Psoas muscle (tissue), 8 donors: ENCODE data around the gene OMG. TPM values are rescaled to one million over a fixed set of nuclear protein-coding genes. Genes with fewer than 3 reads are reported as not detected.
"Not testable (repeated sequence)": the region's sequence is repeated elsewhere in the genome, so short reads cannot be mapped to it uniquely, and the experiment has no call there.

Source experiments
- ATAC-seq, 4 donors: fragments of 200-7000 bp; cut with Tn5 transposase; one replicate each; pipeline ENCODE4 v1.9.1; 2020; ENCODE audit warnings: moderate library complexity in 3 of 4, mild to moderate bottlenecking in 2 of 4
- DNase-seq, 2 donors: peaks; one replicate each; pipeline ENCODE4 v3.0.0-alpha.2; 2020
- H3K27ac ChIP-seq: fragments of 200-600 bp; one replicate; pipeline ENCODE4 v1.8.0; 2022
- H3K27me3 ChIP-seq, 3 donors: fragments of 200-600 bp in 1 of 3; one replicate each; pipeline versions ENCODE4 v1.6.1 to v1.8.0; 2013 to 2022; ENCODE audit warnings: low read length in 2 of 3, mild to moderate bottlenecking in 2 of 3, moderate library complexity in 1 of 3; ENCODE audit not compliant: insufficient read depth in 3 of 3
- H3K36me3 ChIP-seq, 2 donors: fragments of 200-600 bp in 1 of 2; one replicate each; pipeline versions ENCODE4 v1.6.1 to v1.8.0; 2013 to 2022; ENCODE audit warnings: low read depth in 1 of 2, mild to moderate bottlenecking in 1 of 2, moderate library complexity in 1 of 2; ENCODE audit not compliant: insufficient read depth in 1 of 2
- H3K4me1 ChIP-seq: fragments of 200-600 bp; one replicate; pipeline ENCODE4 v1.8.0; 2022
- H3K4me3 ChIP-seq: fragments of 200-600 bp; one replicate; pipeline ENCODE4 v1.8.0; 2022; ENCODE audit warnings: mild to moderate bottlenecking
- H3K9me3 ChIP-seq: fragments of 200-600 bp; one replicate; pipeline ENCODE4 v1.8.0; 2022
- WGBS, 3 donors: extraction: QIAGEN DNeasy Blood & Tissue Kit; methylation state at CpG; one replicate each; pipeline versions ENCODE4 v1.1.6 to v1.1.7; 2013; 5-methylcytosine and 5-hydroxymethylcytosine counted together
- intact Hi-C, 2 donors: fragments of 100-400 bp; cut with DNase I; formaldehyde crosslinking; loops; one replicate each; pipeline versions ENCODE4 v1.11.0 to v1.14.2; 2022
- polyA plus RNA-seq, 3 donors: library from polyadenylated mRNA; stranded (reverse); fragments of 200-250 nt; gene quantifications; one replicate each; pipeline ENCODE4 v1.2.3, GENCODE V29; 2013
- total RNA-seq, 4 donors: library from RNA; stranded (reverse); fragmentation: NEBNext Ultra II Directional in 2 of 4; extraction: Animal tissue kit (Norgen Biotek cat#: 25700) in 2 of 4; gene quantifications; one replicate each; pipeline versions ENCODE4 v1.2.1 to v1.2.4, GENCODE V29; 2021 to 2023
- TF ChIP-seq, protein P1 (sequence below): fragments of 200-600 bp; IDR thresholded peaks from one replicate; pipeline ENCODE4 v1.8.0; 2022; ENCODE audit warnings: antibody characterized with exemption
- donor health status: healthy with polysubstance abuse.
- donor health status: DM: no; HTN: no; CAD: no; lungs with moderate emphysema.
- donor health status: Bipolar disorder and iron deficiency.
- donor health status: healthy.
- donor health status: DM: yes; HTN: yes; CAD: no.
- donor health status: DM: no; HTN: no; CAD: no.
- donor health status: DM: no; HTN: no; CAD: no.
- donor health status: DM: yes; HTN: yes; CAD: no.

OMG gene
- total and polyA plus RNA-seq, 7 donors: 0.03 to 0.10 TPM; not detected in 5

DNA sequence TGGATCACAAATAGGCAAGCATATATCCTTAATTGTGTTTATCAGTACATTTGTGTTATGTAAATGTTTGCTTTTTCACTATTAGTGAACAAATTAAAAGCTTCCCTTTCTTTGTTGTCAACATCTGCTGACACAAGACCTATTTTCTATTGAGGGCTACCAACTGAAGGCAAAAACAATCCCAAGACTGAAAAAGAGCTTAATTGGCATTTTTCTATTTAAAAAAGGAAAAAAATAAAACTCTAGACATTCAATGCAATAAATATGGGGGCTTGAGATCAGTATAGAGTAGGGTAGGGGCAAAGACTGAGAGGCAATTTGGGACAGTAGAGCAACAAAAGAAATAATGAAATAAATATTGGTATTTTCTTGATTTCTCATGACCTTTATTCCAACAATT is 24.2 kb downstream of the OMG start:
- Histone ChIP-seq H3K4me1 (peaks cover 10% of the 10 kb centered on the region), H3K36me3 (peaks cover 5 to 36% of the 10 kb centered on the region in 2 donors), H3K4me3 (no peak overlapping the region), H3K27ac (no peak overlapping the region), H3K27me3 (no peaks in the 10 kb centered on the region), H3K9me3 (no peaks in the 10 kb centered on the region)
- ATAC-seq: no peak
- DNase-seq: no peak
- TF ChIP-seq, protein P1, sequence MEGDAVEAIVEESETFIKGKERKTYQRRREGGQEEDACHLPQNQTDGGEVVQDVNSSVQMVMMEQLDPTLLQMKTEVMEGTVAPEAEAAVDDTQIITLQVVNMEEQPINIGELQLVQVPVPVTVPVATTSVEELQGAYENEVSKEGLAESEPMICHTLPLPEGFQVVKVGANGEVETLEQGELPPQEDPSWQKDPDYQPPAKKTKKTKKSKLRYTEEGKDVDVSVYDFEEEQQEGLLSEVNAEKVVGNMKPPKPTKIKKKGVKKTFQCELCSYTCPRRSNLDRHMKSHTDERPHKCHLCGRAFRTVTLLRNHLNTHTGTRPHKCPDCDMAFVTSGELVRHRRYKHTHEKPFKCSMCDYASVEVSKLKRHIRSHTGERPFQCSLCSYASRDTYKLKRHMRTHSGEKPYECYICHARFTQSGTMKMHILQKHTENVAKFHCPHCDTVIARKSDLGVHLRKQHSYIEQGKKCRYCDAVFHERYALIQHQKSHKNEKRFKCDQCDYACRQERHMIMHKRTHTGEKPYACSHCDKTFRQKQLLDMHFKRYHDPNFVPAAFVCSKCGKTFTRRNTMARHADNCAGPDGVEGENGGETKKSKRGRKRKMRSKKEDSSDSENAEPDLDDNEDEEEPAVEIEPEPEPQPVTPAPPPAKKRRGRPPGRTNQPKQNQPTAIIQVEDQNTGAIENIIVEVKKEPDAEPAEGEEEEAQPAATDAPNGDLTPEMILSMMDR: no peak
- intact Hi-C loops: no loop called here

DNA sequence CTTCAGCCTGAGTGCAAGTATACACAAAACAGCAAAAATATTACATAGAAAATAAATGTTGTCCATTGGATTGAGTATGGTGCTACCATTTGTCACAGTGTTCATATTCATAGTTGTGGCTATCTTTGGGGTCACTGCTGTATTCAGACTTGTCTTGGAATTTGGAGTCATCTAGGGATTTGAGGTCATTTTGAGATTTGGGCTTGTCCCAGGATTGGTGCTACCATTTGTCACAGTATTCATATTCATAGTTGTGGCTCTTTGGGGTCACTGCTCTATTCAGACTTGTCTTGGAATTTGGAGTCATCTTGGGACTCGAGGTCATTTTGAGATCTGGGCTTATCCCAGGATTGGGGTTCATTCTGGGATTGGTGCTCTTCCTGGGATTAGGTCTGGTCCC is 24.8 kb downstream of the OMG start:
- no peak overlapping the region for H3K4me3 ChIP-seq
- no peaks in the 10 kb centered on the region for H3K27me3 ChIP-seq
- H3K27ac ChIP-seq: no peak overlapping the region
- DNase-seq (no peak), ATAC-seq (no peak)
- peaks cover 10% of the 10 kb centered on the region for H3K4me1 ChIP-seq
- TF ChIP-seq, protein P1: no peak
- 100% methylated on average over 1 of the region's 1 CpG for whole genome bisulfite sequencing, 3 donors
- peaks cover 3 to 33% of the 10 kb centered on the region in 2 donors for H3K36me3 ChIP-seq
- H3K9me3 ChIP-seq: no peaks in the 10 kb centered on the region
- intact Hi-C loops: no loop called here

DNA sequence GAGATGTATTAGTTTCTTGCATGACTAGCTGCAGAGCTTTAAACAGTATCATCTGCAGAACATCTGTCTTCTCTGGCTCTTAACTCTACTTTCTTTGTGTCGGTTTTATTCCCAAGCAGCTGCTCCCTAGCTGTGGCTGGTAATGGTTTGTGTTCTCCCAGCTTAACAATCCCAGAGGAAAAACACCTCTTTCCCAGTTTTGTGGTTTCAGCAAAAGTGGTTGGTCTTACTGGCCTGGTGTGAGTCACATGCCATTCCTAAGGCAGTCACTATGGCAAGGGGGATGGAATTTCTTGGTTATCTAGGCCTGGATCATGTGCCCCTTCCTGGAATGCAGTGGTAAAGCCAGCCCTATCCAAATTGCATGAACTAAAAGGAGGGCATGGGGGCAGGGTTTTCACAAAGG is 27.5 kb downstream of the OMG start:
- 28 to 38% (median 33%) methylated on average over 1 of the region's 1 CpG for WGBS, 3 donors
- ATAC-seq (peak in 3 of 4 donors; percentile 63 to 69 (median 65)), DNase-seq (no peak)
- H3K27me3 ChIP-seq: no peaks in the 10 kb centered on the region
- H3K27ac ChIP-seq: no peak overlapping the region
- intact Hi-C loops: no loop called here
- TF ChIP-seq, protein P1: no peak
- H3K4me1 ChIP-seq: peaks cover 10% of the 10 kb centered on the region
- no peak overlapping the region for H3K4me3 ChIP-seq
- peaks cover 2 to 43% of the 10 kb centered on the region in 2 donors for H3K36me3 ChIP-seq
- H3K9me3 ChIP-seq: no peaks in the 10 kb centered on the region

DNA sequence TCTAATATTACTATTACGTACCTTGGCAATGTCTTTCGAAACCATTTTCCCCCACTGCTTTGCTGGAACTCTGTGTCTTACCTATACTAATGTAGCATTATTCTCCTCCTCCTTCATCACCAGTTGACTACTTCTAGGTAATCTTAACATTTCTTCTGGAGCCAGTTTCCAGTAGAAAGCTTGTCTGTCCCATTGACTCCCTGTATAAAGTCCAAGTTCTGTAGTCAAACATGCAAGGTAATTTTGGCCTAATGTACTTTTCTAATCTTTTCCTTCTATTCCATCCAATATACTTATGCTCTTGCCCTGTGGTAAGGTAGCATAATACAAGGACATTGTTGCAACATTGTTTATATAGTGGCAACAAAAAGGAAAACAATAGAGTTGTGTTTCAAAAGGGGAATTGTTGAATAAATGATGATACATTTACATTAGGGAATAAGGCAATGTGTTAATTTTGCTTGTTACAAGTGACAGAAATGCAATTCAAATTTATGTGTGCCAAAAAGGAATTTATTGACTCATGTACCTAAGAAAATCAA is 27.9 kb downstream of the OMG start:
- Histone ChIP-seq H3K9me3 (no peaks in the 10 kb centered on the region), H3K4me3 (no peak overlapping the region), H3K27me3 (no peaks in the 10 kb centered on the region), H3K36me3 (peaks cover 2 to 47% of the 10 kb centered on the region in 2 donors), H3K27ac (no peak overlapping the region), H3K4me1 (peaks cover 10% of the 10 kb centered on the region)
- intact Hi-C loops: no loop called here
- TF ChIP-seq, protein P1: no peak
- ATAC-seq: no peak
- DNase-seq: no peak
- WGBS, 3 donors: 94 to 100% (median 97%) methylated on average over 2 of the region's 2 CpGs

DNA sequence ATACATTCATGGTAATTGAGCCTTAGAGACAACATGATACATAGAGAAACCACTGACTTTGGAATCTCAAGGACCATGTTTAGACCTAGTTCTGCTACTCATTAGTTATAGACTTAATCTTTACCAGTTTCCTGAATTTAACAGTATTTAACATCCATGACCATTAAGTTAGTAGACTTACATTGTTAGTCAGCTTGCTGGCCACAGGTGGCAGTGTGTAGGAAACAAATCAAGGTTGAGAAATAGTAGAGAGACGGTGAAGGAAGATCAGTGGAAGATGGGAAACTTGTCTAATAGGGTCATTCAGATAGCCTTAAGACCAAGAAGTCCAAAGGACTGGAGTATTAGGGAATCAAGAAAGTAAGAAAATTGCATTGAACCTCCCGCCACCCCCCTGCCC is 31.0 kb downstream of the OMG start:
- WGBS, 3 donors: 91 to 92% (median 91%) methylated on average over 2 of the region's 2 CpGs
- TF ChIP-seq, protein P1: no peak
- Histone ChIP-seq H3K27me3 (no peaks in the 10 kb centered on the region), H3K36me3 (peaks cover 2 to 62% of the 10 kb centered on the region in 2 donors), H3K27ac (no peak overlapping the region), H3K4me3 (no peak overlapping the region), H3K4me1 (peaks cover 10% of the 10 kb centered on the region), H3K9me3 (no peaks in the 10 kb centered on the region)
- intact Hi-C loops: no loop called here
- DNase-seq: no peak
- ATAC-seq: no peak

DNA sequence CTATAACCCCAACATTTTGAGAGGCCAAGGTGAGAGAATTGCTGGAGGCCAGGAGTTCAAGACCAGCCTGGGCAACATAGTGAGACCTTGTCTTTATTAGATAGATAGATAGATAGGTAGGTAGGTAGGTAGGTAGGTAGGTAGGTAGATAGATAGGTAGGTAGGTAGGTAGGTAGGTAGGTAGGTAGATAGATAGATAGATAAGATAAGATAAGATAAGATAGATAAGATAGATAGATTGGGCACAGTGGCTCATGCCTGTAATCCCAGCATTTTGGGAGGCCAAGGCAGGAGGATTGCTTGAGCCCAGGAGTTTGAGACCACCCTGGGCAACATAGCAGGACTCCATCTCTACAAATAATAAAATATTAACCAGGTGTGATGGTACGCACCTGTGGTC is 34.1 kb downstream of the OMG start:
- WGBS, 3 donors: 94 to 100% (median 98%) methylated on average over 1 of the region's 1 CpG
- H3K27ac ChIP-seq, H3K9me3 ChIP-seq, DNase-seq, ATAC-seq, H3K27me3 ChIP-seq, H3K4me1 ChIP-seq, H3K4me3 ChIP-seq, intact Hi-C loops: not testable (repeated sequence)
- peaks cover 2 to 71% of the 10 kb centered on the region in 2 donors for H3K36me3 ChIP-seq
